Psoas muscle (tissue), 8 donors: ENCODE results near the gene TIMP4. TPM values are rescaled to one million over a fixed set of nuclear protein-coding genes. Genes with fewer than 3 reads are reported as not detected.

Source experiments
- ATAC-seq, 4 donors: fragments of 200-7000 bp; cut with Tn5 transposase; one replicate each; pipeline ENCODE4 v1.9.1; 2020; ENCODE audit warnings: moderate library complexity in 3 of 4, mild to moderate bottlenecking in 2 of 4
- DNase-seq, 2 donors: peaks; one replicate each; pipeline ENCODE4 v3.0.0-alpha.2; 2020
- H3K27ac ChIP-seq: fragments of 200-600 bp; one replicate; pipeline ENCODE4 v1.8.0; 2022
- H3K27me3 ChIP-seq, 3 donors: fragments of 200-600 bp in 1 of 3; one replicate each; pipeline versions ENCODE4 v1.6.1 to v1.8.0; 2013 to 2022; ENCODE audit warnings: low read length in 2 of 3, mild to moderate bottlenecking in 2 of 3, moderate library complexity in 1 of 3; ENCODE audit not compliant: insufficient read depth in 3 of 3
- H3K36me3 ChIP-seq, 2 donors: fragments of 200-600 bp in 1 of 2; one replicate each; pipeline versions ENCODE4 v1.6.1 to v1.8.0; 2013 to 2022; ENCODE audit warnings: low read depth in 1 of 2, mild to moderate bottlenecking in 1 of 2, moderate library complexity in 1 of 2; ENCODE audit not compliant: insufficient read depth in 1 of 2
- H3K4me1 ChIP-seq: fragments of 200-600 bp; one replicate; pipeline ENCODE4 v1.8.0; 2022
- H3K4me3 ChIP-seq: fragments of 200-600 bp; one replicate; pipeline ENCODE4 v1.8.0; 2022; ENCODE audit warnings: mild to moderate bottlenecking
- H3K9me3 ChIP-seq: fragments of 200-600 bp; one replicate; pipeline ENCODE4 v1.8.0; 2022
- CTCF ChIP-seq: fragments of 200-600 bp; IDR thresholded peaks from one replicate; pipeline ENCODE4 v1.8.0; 2022; ENCODE audit warnings: antibody characterized with exemption
- WGBS, 3 donors: extraction: QIAGEN DNeasy Blood & Tissue Kit; methylation state at CpG; one replicate each; pipeline versions ENCODE4 v1.1.6 to v1.1.7; 2013; 5-methylcytosine and 5-hydroxymethylcytosine counted together
- intact Hi-C, 2 donors: fragments of 100-400 bp; cut with DNase I; formaldehyde crosslinking; loops; one replicate each; pipeline versions ENCODE4 v1.11.0 to v1.14.2; 2022
- polyA plus RNA-seq, 3 donors: library from polyadenylated mRNA; stranded (reverse); fragments of 200-250 nt; gene quantifications; one replicate each; pipeline ENCODE4 v1.2.3, GENCODE V29; 2013
- total RNA-seq, 4 donors: library from RNA; stranded (reverse); fragmentation: NEBNext Ultra II Directional in 2 of 4; extraction: Animal tissue kit (Norgen Biotek cat#: 25700) in 2 of 4; gene quantifications; one replicate each; pipeline versions ENCODE4 v1.2.1 to v1.2.4, GENCODE V29; 2021 to 2023
- donor health status: healthy with polysubstance abuse.
- donor health status: DM: no; HTN: no; CAD: no; lungs with moderate emphysema.
- donor health status: Bipolar disorder and iron deficiency.
- donor health status: healthy.
- donor health status: DM: yes; HTN: yes; CAD: no.
- donor health status: DM: no; HTN: no; CAD: no.
- donor health status: DM: no; HTN: no; CAD: no.
- donor health status: DM: yes; HTN: yes; CAD: no.

TIMP4 gene
- total and polyA plus RNA-seq, 7 donors = 1.3 to 24.1 (median 17.7) TPM

DNA sequence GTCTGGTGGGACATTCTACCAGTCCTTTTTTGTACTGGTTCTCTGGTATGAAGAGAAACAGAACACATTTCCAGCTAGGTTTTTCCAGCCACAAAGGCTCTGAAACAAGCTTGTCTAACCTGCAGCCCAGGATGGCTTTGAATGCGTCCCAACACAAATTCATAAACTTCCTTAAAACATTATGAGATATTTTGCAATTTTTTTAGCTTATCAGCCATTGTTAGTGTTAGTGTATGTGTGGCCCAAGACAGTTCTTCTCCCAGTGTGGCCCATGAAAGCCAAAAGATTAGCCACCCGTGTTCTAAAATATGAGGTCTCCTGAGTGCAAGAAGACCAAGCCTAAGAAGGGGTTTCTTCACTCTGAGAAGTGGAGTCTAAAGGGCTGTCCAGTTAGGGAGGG is 18.4 kb upstream of the TIMP4 start:
- intact Hi-C loops = loop anchor here in 1 of 2 donors (2.0 kb wide), 1 partner anchor 42 kb away; no protein-coding TSS in a partner anchor
- Histone ChIP-seq H3K27me3 (no peaks in the 10 kb centered on the region), H3K4me3 (no peak overlapping the region), H3K36me3 (no peaks in the 10 kb centered on the region), H3K4me1 (peaks cover 15% of the 10 kb centered on the region), H3K9me3 (peaks cover 11% of the 10 kb centered on the region), H3K27ac (no peak overlapping the region)
- no peak for ATAC-seq
- no peak for TF ChIP-seq CTCF
- 79 to 82% (median 80%) methylated on average over 2 of the region's 2 CpGs for WGBS, 3 donors
- no peak for DNase-seq

GRCh38 chr3:12175844-12176453 is 17.2 kb upstream of the TIMP4 start:
- DNase-seq (peak; percentile 64 to 84), ATAC-seq (peak; percentile 89 to 94 (median 90))
- TF ChIP-seq CTCF = peak; percentile 92
- 35 to 49% (median 42%) methylated on average over 3 of the region's 3 CpGs for WGBS, 3 donors
- H3K36me3 ChIP-seq = no peaks in the 10 kb centered on the region
- H3K27me3 ChIP-seq = no peaks in the 10 kb centered on the region
- intact Hi-C loops = loop anchor here (1.0 to 2.0 kb wide), 2 partner anchors 41 kb away; no protein-coding TSS in a partner anchor
- H3K4me1 ChIP-seq = peaks cover 15% of the 10 kb centered on the region
- H3K9me3 ChIP-seq = peaks cover 17% of the 10 kb centered on the region
- no peak overlapping the region for H3K27ac ChIP-seq
- no peak overlapping the region for H3K4me3 ChIP-seq

GRCh38 chr3:12175137-12175593 is 16.5 kb upstream of the TIMP4 start:
- ATAC-seq = peak in 3 of 4 donors; percentile 15 to 67 (median 54)

DNA sequence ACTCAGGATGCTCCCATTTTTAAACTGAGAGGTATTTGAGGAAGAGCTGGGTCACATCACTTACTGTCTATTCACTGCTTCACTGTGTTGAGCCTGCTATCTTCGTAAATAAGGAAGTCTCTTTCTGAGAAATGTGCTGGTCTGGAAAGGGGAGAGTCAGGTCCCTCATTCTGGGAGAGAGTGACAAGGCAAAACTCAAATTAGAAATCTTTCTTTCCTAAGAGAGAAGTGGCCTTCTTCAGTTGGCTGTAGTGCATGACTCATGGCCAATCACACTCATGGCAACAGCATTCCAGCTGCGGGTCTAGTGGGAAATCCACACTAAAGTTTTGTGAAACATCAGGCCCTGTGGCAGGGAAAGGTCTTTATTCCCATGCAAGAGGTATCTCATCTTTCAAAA is 11.5 kb upstream of the TIMP4 start:
- Histone ChIP-seq H3K27me3 (no peaks in the 10 kb centered on the region), H3K4me3 (no peak overlapping the region), H3K4me1 (no peaks in the 10 kb centered on the region), H3K9me3 (peaks cover 17% of the 10 kb centered on the region), H3K27ac (no peak overlapping the region), H3K36me3 (no peaks in the 10 kb centered on the region)
- DNase-seq = peak in 1 of 2 donors; percentile 32
- peak in 3 of 4 donors; percentile 19 to 71 (median 56) for ATAC-seq
- no peak for TF ChIP-seq CTCF
- intact Hi-C loops = no loop called here
- WGBS, 3 donors = 67 to 81% (median 74%) methylated on average over 2 of the region's 2 CpGs

More at GRCh38 chr3:12175137-12175593, 16.5 kb upstream of the TIMP4 start:
- no peaks in the 10 kb centered on the region for H3K27me3 ChIP-seq
- peaks cover 15% of the 10 kb centered on the region for H3K4me1 ChIP-seq
- intact Hi-C loops = no loop called here
- WGBS, 3 donors = 13 to 30% (median 22%) methylated on average over 1 of the region's 1 CpG
- no peak overlapping the region for H3K27ac ChIP-seq
- peaks cover 17% of the 10 kb centered on the region for H3K9me3 ChIP-seq
- H3K36me3 ChIP-seq = no peaks in the 10 kb centered on the region
- H3K4me3 ChIP-seq = no peak overlapping the region
- TF ChIP-seq CTCF = no peak
- DNase-seq = no peak
